Large intestine (tissue), 1 donor: ENCODE measurements around the gene LSM6. TPM values are rescaled to one million over a fixed set of nuclear protein-coding genes. Genes with fewer than 3 reads are reported as not detected.

Experiments
- polyA plus RNA-seq: library from polyadenylated mRNA; unstranded; fragments of 120-200 nt; gene quantifications from one replicate; pipeline ENCODE4 v1.2.1, GENCODE V29; 2013

Gene LSM6
- polyA plus RNA-seq, 1 donor, result 76.4 TPM

Other genes with a start within 250 kb of the LSM6 start
- gene ZNF827, start 236.9 kb upstream of the LSM6 start, polyA plus RNA-seq, result 34.2 TPM
- 0.45 TPM for gene REELD1, start 38.8 kb downstream of the LSM6 start, polyA plus RNA-seq